HG03196 (cell line): Measurements from ENCODE around the gene SYTL1.
A peak's percentile ranks its signal among the peaks of the same experiment; 100 is the strongest.

Experiments
- ATAC-seq: cut with Tn5 transposase; IDR thresholded peaks from one replicate; pipeline ENCODE4 v1.9.1; 2021; ENCODE audit not compliant: unreplicated experiment

Gene SYTL1, protein sequence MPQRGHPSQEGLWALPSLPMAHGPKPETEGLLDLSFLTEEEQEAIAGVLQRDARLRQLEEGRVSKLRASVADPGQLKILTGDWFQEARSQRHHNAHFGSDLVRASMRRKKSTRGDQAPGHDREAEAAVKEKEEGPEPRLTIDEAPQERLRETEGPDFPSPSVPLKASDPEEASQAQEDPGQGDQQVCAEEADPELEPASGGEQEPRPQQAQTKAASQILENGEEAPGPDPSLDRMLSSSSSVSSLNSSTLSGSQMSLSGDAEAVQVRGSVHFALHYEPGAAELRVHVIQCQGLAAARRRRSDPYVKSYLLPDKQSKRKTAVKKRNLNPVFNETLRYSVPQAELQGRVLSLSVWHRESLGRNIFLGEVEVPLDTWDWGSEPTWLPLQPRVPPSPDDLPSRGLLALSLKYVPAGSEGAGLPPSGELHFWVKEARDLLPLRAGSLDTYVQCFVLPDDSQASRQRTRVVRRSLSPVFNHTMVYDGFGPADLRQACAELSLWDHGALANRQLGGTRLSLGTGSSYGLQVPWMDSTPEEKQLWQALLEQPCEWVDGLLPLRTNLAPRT

DNA sequence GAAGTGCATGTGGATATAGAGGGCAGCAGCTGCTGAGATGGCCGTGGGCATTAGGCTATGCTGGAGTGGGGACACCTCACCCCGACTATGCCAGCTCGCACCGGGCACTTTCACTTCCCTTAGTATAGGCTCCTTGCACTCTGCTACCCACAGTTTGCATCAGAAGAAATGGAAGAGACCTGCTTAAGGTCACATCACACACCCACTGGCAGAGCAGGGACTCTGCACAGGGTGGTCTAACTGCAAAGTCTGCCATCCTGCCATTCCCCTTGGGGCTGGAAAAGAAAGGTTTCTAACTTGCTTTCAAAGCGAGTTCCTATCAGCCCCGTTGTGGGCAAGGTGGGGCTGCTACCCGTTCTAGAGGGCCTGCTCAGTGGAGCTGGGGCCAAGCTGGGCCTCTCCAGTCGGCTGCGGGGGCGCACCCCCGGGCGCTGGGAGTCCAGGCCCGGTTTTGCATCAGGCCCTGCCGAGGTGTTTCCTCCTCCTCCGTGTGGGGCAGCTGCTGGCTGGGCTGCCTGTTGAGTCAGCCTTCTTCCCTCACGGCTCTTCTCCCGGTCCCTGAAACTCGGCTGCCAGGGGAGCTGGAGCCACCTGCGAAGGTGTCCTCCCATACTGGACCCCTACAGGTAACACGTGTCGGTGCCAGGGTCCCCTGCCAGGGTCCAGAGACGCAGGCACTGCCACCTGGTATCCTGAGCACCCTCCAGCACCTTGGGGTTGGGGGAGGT, at the start of gene SYTL1:
TSS of gene SYTL1 (plus strand) at position 498 of the 728 bp plus-strand sequence. CDS start 3,313 bp downstream, outside the sequence.
- peak; percentile 54 for ATAC-seq

DNA sequence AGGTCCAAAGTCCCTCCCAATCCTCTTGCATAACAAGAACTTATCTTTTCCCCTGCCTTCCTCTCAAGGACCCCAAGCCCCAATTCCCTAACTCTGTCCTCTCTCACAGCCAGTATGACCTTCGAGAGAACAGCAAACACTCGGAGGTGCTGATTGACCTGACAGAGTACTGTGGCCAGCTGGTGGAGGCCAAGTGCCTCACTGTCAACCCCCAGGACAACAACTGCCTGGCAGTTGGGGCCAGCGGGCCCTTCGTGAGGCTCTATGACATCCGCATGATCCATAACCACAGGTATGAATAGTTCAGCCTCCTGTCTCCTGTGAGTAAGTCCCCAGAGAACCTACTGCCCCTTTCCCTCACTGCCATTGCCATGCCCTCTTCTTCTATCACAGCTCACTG, 49.7 kb upstream of the SYTL1 start:
- ATAC-seq: no peak

DNA sequence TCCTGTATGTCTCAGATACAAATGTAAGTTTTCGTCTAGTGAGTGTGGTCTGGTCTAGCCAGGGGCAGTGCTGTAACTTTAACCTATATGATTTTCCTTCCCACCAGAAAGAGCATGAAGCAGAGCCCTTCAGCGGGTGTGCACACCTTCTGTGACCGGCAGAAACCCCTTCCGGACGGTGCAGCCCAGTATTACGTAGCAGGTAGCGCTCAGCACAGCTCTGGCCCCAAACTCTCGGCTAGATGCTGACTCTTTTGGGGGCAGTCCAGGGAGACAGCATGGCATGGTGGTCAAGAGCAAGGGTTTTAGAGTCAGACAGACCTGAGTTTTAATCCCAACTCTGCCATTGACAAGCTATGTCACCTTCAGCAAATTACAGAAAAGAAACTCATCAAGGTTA, 47.9 kb upstream of the SYTL1 start:
- no peak for ATAC-seq

DNA sequence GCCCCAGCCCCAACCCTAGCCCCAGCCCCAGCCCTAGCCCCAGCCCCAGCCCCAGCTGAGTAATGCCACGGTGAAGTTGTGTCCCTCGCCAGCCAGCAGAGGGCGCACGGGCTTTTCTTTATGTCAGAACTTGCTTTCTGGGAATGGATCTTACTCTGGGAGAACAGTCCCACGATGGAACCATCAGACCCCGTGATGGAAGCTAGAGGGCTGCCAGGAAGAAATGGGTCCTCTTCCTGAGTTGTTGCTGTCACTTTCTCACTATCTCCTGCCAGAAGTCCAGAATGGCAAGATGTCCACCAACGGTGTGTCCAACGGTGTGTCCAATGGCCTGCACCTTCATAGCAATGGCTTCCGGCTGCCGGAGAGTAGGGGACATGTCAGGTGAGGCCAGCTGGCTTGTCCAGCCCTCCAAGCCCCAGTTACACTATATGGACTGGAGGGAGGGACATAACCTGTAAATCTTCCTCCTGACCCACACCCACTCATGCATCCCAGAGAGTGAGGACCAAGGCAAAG, 45.0 kb upstream of the SYTL1 start:
- ATAC-seq: no peak

DNA sequence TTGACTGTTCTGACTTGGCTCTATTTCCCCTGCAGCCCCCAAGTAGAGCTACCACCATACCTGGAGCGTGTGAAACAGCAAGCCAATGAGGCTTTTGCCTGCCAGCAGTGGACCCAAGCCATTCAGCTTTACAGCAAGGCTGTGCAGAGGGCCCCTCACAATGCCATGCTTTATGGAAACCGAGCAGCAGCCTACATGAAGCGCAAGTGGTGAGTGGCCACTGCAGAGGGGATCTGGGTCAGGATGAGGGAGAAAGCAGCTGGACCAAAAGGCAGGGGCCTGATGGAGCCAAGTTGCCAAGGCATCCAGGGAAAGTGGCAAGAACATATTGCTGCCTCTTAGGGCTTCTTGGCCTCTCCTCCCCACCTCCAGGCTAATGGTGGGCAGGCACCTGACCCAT, 43.9 kb upstream of the SYTL1 start:
- no peak for ATAC-seq

DNA sequence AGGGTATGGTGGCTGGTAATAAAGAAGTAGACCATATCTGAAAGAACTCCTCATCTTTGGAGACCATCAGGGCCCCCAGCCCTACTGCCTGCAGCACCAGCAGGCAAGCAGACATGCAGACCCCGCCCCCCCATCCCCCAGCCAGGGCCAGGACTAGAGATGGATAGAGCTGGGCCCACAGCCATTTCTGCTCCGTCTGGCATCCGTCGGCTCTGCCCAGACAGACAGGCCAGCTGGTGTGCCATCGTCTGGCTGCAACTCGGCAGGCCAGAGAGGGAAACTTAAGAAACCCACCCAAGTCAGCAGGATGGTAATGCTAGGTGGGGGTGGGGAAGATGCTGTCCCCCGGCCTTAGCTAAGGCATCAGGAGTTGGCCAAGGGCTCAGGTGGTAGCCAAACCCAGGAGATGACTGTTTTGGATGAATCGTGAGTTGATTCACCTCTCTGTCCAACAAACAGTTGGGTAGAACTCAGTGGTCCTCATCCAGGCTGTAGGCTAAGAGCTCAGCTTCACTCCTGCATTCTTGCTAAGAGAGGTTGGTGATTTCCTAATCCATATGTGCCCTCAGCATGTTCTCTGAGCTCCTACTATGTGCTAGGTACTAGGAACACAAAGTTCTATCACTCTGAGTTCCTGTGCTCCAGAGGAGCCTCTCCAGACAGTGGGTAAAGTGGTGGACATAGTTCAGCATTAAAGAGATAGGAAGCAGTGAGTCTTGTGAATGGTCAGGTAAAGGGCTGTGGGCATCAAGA, 43.0 kb upstream of the SYTL1 start:
- no peak for ATAC-seq

DNA sequence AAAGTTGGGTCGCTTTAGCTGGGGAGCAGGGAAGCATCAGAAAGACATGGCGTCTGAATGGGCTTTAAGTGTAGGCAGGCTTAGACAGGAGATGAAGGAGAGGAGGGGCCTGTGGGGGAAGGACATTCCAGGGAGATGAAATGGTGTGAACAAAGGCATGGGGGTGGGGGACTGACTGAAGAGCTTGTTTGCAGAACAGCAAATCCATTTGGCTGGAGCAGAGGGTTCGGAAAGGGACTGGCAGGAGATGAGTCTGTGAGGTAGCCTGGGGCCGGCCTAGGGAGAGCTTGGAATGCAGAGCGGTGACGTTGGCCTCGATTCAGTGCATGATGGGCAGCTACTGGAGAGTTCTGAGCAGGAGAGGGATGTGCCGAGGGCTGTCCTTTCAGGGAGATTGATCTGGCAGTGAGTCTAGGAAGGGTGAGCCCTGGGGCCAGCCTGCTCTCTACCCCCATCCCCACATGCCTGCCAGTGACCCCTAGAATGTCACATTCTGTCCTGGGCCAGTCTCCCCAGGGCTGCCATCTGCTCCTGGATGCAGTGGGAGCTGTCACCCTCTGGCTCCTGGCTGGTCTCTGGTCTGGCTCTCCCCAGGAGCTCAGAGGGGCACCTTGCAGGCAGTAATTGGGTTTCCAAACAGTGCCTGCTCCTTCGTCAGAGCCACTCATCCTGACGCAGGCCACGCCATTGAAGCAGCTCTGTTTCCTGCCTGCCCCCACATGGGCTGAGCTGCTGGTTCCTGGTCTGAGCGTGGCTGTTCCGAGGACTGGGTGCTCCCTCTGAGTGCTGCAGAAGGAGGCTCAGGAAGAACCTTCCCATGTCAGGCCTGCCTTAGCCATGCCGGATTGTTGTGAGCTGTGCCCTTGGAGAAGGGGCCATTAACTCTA, 42.2 kb upstream of the SYTL1 start:
- ATAC-seq: no peak

DNA sequence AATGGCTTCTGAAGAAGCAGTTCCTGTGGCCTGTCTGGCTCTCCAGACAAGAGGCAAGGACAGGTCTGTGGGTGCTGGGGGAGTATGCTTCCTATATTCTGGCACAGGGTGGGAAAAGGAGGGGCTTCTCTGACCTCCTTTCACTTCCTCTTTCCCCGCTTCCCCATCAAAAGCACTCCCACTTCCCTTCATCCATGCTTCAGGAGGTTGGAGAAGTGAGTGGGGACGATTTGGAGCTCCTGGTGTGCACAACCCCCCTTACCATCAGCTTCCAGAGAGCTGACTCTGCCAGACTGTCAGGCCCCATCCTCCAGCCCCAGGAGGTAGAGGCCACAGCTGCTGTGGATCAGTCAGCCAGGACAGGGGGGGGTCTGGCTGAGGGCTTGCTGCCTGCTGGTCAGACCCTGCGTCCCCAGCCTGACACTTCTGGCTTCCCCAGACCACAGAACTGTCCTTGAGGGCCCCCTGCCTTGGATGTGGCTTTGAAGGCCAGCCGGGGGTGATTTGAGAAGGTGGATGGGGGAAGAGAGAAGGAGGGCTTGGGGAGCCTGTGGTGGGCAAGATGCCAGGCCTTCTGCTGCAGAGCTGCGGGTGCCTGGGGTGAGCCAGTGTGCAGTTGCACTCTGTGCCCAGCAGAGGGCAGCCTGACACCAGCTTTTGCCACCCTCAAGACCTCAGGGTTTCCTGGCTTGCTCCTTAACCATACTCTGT, 41.3 kb upstream of the SYTL1 start:
- no peak for ATAC-seq

DNA sequence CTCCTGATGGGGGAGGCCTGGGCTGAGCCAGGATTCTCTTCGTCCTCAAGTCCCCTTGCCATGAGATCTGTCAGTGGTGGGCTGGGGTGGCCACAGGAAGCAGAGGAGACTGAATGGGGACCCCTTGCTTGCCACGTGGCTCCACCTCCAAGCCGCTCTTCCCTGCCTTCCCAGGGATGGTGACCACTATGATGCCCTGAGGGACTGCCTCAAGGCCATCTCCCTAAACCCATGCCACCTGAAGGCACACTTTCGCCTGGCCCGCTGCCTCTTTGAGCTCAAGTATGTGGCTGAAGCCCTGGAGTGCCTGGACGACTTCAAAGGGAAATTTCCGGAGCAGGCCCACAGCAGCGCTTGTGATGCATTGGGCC, 40.8 kb upstream of the SYTL1 start:
- ATAC-seq: no peak

DNA sequence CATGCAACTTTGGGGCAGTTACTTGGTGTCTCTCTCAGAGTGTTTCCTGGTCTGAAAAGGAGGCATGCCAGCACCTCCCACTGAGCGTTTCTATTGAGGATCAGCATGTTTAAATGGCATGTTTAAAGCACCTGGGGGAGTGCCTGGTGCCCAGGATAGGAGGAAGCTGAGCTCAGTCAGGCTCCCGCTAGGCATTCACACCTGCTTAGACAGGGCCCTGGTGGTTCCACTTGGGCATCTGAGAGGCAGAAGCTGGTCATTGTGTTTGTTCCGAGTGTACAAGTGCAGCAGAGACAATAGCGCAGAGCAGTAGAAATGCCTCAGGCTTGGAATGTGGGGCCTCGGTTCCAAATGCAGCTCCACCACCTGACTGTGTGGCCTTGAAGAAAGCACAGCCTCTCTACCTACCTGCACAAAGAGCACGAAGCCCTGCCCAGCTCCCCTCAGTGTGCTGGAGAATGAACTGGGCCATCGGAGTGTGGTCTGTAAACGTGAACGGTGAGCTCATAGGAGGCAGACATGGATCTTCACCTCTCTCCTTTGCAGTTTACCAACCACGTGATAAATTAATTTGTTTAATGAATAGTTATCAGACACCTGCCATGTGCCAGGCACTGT, 40.1 kb upstream of the SYTL1 start:
- no peak for ATAC-seq

DNA sequence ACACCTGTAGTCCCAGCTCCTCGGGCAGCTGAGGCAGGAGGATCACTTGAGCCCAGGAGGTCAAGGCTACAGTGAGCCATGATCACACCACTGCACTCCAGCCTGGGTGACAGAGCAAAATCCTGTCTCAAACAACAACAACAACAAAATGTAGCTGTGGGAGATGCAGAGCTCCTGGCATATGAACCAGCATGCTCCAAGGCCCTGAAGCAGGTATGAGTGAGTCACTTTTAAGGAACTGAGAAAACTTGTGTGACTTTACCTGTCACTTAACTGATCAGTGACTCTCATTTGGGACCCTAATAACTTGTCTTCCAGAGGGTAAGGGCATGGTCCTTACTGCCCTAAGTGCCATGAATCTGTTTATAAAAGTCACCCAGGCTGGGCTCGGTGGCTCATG, 39.2 kb upstream of the SYTL1 start:
- no peak for ATAC-seq

DNA sequence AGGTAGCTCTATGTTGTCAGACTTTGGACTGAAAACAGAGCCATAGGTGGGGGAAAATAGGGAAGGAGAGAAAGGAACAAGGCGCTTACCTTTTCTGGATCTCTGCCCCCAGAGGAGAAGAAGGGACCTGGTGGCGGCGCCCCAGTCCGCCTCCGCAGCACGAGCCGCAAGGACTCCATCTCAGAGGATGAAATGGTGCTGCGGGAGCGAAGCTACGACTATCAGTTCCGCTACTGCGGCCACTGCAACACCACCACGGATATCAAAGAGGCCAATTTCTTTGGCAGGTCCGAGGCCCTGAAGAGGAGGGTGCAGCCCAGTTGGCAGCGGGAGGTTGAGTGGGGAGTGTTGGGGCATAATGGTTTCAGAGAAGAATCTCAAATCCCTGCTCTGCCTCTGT, 38.3 kb upstream of the SYTL1 start:
- ATAC-seq: no peak

DNA sequence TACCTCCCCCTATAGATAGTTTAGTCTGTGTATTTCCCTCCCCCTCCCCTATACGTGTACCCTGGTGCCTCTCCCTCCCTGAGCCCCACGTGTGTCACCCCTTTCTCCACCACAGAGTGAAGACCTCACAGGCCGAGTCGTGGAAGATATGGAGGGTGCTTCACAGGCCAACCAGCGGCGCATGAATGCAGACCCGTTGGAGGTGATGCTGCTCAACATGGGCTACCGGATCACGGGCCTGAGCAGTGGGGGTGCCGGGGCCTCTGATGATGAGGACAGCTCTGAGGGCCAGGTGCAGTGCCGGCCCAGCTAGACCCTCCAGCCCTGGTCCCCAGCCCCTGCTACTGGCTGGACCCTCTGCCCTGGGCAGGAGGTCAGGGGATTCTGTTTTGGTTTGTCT, 35.8 kb upstream of the SYTL1 start:
- no peak for ATAC-seq

DNA sequence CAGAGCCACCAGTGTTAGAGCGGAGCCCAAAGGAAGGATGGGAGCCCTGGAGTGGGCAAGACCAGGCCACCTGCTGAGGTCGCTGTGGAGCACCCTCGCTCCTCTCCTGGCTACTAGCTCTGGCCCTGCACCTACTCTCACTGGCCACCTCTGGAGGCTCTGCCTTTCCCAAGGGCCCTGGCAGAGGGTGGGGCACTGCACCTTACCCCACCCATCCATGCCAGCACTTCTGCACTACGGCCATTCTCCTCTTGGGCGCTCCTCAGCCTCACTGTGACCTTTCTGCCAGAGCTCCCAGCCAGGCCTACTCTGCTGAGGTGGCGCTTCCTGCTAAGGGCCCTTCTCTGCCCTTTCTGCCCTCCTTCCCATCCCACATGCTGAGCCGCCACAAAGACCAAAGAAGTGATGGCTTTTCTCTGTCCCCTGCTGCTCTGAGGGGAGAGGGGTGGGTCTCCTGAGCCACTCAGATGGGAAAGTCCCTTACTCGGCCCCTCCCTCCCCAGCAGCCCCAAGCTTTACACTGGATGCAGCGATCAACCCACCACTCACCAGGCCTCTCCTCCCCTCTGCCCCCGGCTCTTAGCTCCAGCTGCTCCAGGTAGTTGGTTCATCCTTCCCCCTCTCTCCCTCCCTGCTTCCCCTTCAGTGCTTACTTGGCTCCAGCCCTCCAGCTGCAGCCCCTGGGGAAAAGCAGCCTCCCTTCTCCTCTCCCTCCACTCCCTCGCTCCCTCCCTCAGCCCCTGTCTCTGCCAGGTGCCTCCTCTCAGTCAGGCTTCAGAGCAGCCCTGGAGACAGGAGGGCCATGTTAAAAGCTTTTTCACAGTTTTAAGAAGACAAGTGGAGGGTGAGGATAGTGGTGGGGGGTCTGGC, 34.7 kb upstream of the SYTL1 start:
- ATAC-seq: no peak

DNA sequence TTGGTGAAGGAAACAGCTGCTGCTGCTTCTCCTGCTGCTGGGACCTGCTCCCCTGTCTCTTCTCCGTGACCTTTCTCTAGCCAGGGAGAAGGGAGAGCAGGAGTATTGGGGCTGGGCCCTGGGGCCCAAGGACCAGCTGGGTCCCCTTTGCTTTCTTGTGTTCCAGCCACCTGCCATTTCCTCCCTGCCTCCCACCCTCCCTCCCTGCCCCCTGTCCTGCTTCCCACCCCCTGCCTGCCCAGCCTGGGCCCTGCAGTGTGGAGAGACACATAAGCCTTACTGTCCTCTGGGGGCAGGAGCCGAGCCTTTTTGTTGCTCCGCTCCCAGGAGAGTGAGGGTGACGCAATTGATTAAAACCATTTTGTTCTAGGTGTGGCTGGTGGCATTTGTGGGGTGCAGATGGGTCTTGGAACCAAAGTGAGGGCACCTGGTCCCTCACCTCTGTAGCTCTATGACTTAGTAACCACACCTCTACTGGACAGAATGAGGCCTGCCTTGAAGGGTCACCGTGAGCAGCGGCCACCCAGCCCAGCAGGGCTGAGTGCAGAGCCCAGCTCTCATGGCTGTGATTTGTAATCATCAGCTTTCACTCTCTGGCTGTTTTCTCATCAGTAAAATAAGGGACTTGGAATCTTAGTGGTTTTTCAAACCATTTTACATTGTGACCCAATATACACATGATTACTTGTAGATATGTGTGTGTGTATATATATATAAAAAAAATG, 33.8 kb upstream of the SYTL1 start:
- ATAC-seq: no peak

DNA sequence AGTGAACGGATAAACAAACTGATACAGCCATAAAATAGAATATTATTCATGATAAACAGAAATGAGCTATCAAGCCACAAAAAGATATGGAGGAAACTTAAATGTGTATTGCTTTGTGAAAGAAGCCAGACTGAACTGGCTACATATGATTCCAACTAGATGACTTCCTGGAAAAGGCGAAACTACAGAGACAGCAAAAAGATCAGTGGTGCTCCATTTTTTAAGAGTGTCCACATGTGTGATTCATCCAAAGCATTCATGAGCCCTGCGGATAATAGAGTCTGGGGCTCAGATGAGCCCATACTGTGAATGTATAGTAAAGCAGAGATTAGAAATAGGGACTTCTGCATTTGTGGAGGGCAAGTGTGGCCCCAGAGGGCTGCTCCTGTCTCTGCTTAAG, 27.7 kb upstream of the SYTL1 start:
- ATAC-seq: no peak

DNA sequence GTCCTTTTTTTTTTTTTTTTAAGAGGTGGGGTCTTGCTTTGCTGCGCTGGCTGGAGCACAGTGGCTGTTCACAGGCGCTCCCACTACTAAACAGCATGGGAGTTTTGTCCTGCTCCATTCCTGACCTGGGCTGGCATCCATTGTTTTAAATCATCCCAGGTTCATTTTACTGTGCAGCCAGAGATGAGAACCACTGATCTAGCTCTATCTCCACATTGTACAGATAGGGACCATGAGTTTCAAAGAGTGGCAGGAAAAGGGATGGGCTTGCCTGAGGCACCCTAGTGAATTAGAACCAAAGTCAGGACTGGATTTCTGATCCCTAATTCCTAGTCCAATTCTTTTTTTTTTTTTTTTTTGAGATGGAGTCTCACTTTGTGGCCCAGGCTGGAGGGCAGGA, 27.1 kb upstream of the SYTL1 start:
- ATAC-seq: no peak

DNA sequence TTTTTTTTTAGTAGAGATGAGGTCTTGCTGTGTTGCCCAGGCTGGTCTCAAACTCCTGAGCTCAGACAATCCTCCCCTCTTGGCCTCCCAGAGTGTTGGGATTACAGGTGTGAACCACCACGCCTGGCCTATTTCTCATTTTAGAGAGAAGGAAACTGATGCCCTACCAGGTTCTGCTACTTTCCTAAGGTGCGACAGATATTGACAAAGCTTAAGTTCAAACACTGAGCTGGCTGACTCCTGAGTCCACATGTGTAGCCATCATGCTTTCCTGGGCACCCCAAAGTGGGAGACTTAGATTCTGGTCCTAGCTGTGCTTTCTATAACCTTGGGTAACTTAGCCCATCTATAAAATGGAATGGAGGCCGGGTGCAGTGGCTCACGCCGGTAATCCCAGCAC, 25.0 kb upstream of the SYTL1 start:
- no peak for ATAC-seq
